GM18519 (cell line): ENCODE measurements around the gene KIF17.
A peak's percentile ranks its signal among the peaks of the same experiment; 100 is the strongest.

Experiments
- ATAC-seq: cut with Tn5 transposase; IDR thresholded peaks from one replicate; pipeline ENCODE4 v1.9.1; 2021; ENCODE audit warnings: mild to moderate bottlenecking, moderate library complexity; ENCODE audit not compliant: unreplicated experiment, low FRiP score

Gene KIF17

GRCh38 chr1:20663969-20664715 is 53.7 kb downstream of the KIF17 start:
- ATAC-seq = no peak

- no peak for ATAC-seq
Measured at GRCh38 chr1:20663365-20663764, 54.4 kb downstream of the KIF17 start.

- no peak for ATAC-seq
Measured at GRCh38 chr1:20662110-20662475, 55.7 kb downstream of the KIF17 start.

- ATAC-seq = peak; percentile 89
Measured at GRCh38 chr1:20661207-20662109, 56.3 kb downstream of the KIF17 start, which contains the start of gene DDOST. DDOST (minus strand) TSS chr1:20661369; CDS start chr1:20661350, 19 bp downstream.

GRCh38 chr1:20660847-20661206 is 57.0 kb downstream of the KIF17 start:
- ATAC-seq = no peak

- ATAC-seq = no peak
Measured at GRCh38 chr1:20660363-20660762, 57.4 kb downstream of the KIF17 start.

GRCh38 chr1:20658166-20658915 is 59.5 kb downstream of the KIF17 start:
- no peak for ATAC-seq

GRCh38 chr1:20657024-20657423 is 60.8 kb downstream of the KIF17 start:
- no peak for ATAC-seq

GRCh38 chr1:20654104-20654690 is 63.6 kb downstream of the KIF17 start:
- ATAC-seq = no peak

- ATAC-seq = no peak
Measured at GRCh38 chr1:20652300-20652699, 65.5 kb downstream of the KIF17 start.

- ATAC-seq = no peak
Measured at GRCh38 chr1:20648946-20649345, 68.9 kb downstream of the KIF17 start.

GRCh38 chr1:20648438-20648837 is 69.4 kb downstream of the KIF17 start:
- no peak for ATAC-seq

GRCh38 chr1:20645414-20645813 is 72.4 kb downstream of the KIF17 start:
- no peak for ATAC-seq

- no peak for ATAC-seq
Measured at GRCh38 chr1:20644416-20644815, 73.4 kb downstream of the KIF17 start.

- ATAC-seq = no peak
Measured at GRCh38 chr1:20643080-20643479, 74.7 kb downstream of the KIF17 start.

GRCh38 chr1:20641975-20642374 is 75.8 kb downstream of the KIF17 start:
- no peak for ATAC-seq

- ATAC-seq = no peak
Measured at GRCh38 chr1:20640183-20640597, 77.6 kb downstream of the KIF17 start.

GRCh38 chr1:20636785-20637347 is 80.9 kb downstream of the KIF17 start:
- ATAC-seq = no peak

- no peak for ATAC-seq
Measured at GRCh38 chr1:20634594-20635084, 83.2 kb downstream of the KIF17 start.

GRCh38 chr1:20634065-20634593 is 83.7 kb downstream of the KIF17 start:
- ATAC-seq = no peak
